GM21390 (cell line): ENCODE data around the gene PIGL.
A peak's percentile ranks its signal among the peaks of the same experiment; 100 is the strongest.
"Not testable (repeated sequence)": the region's sequence is repeated elsewhere in the genome, so short reads cannot be mapped to it uniquely, and the experiment has no call there.

Source experiments
- ATAC-seq: cut with Tn5 transposase; IDR thresholded peaks from one replicate; pipeline ENCODE4 v1.9.1; 2021; ENCODE audit not compliant: unreplicated experiment

The PIGL gene

GRCh38 chr17:16217002-16217635, at the start of gene PIGL:
Gene PIGL (plus strand): TSS chr17:16217210. CDS start chr17:16217227, 17 bp downstream.
- ATAC-seq: peak; percentile 52

DNA sequence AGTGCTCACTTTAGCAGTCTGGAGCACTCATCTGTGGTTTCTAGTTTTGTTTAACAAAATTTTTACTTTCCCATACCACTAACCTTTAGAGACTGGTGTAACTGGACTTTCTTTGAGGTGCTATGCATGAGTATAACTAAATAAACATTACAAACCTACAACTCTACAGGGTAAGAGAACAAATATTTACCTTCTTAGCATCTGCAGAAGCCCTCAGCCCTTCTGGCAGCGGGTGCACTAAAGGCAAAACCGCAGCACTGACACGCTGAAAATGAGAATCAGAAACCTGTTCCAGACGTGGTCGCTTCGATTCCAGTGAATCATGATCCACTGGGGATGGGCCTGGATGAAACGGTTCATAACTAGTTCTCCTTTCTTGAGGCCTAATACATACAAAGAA, 45.4 kb upstream of the PIGL start:
- no peak for ATAC-seq

DNA sequence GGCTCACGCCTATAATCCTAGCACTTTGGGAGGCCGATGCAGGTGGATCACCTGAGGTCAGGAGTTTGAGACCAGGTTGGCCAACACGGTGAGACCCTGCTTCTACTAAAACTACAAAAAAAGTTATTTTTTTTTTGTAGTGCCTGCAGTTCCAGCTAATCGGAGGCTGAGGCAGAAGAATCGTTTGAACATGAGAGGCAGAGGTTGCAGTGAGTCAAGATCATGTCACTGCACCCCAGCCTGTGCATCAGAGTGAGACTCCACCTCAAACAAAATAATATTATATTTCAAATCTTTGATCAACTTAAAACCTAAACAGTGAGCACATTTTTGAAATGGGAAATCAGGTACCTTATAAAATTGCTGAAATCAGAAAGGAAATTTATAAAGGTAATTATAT, 38.2 kb upstream of the PIGL start:
- no peak for ATAC-seq

DNA sequence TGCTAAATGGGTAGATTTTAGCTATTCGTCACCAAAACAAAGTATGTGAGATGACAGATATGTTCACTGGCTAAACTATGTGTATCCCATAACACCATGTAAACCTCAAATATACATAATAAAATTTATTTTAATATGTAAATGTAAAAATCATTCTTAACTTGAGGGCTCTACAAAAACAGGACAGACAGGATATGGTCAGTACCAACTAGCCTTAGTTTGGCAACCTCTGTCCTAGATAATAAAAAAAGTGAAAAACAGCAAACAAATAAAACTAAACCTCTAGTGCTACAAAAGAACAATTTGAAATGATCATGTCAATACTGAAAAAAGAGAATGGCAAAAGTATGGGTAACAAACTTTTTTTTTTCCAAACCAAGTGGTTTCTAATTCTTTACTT, 35.4 kb upstream of the PIGL start:
- no peak for ATAC-seq

GRCh38 chr17:16187642-16188041, 29.4 kb upstream of the PIGL start:
- no peak for ATAC-seq

- no peak for ATAC-seq
Observed at GRCh38 chr17:16189791-16190348, 27.1 kb upstream of the PIGL start.

- ATAC-seq: no peak
Observed at GRCh38 chr17:16190703-16191360, 26.2 kb upstream of the PIGL start.

- no peak for ATAC-seq
Observed at GRCh38 chr17:16191604-16192003, 25.4 kb upstream of the PIGL start.

GRCh38 chr17:16194307-16194835, 22.6 kb upstream of the PIGL start:
- ATAC-seq: not testable (repeated sequence)

GRCh38 chr17:16197276-16197675, 19.7 kb upstream of the PIGL start:
- no peak for ATAC-seq

DNA sequence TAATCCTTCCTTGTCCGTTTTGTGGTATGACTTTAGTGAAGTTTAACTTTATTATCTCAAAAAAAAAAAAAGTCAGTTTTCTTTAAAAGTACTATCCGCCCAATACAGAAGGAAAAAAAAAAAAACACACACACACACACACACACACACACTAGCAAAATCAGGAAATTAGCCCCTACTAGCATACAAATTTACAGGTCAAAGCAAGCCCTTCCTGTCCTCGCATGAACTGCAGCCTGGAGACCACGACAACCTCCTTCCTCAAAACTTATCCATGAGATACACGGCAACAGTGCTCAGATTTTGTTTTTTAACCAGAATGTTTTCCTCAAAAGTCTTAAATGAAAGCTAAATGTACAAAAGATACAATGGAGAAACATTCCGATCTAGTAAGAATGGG, 17.9 kb upstream of the PIGL start:
- ATAC-seq: no peak

GRCh38 chr17:16201693-16202131, 15.3 kb upstream of the PIGL start:
- ATAC-seq: not testable (repeated sequence)

GRCh38 chr17:16202554-16203500, 14.2 kb upstream of the PIGL start:
- not testable (repeated sequence) for ATAC-seq

DNA sequence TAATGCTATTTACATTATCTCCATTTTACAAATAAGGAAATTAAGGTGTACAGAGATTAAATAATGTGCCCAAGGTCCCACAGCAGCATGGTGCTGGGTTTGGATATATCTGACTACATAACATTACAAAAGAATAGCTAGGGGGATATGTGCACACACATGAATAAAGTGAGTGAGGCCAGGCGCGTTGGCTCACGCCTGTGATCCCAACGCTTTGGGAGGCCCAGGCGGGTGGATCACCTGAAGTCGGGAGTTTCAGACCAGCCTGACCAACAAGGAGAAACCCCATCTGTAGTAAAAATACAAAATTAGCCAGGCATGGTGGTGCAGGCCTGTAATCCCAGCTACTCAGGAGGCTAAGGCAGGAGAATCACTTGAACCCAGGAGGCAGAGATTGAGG, 12.2 kb upstream of the PIGL start:
- ATAC-seq: not testable (repeated sequence)

- no peak for ATAC-seq
Observed at GRCh38 chr17:16211590-16211989, 5.4 kb upstream of the PIGL start.

GRCh38 chr17:16212793-16213192, 4.2 kb upstream of the PIGL start:
- no peak for ATAC-seq

- no peak for ATAC-seq
Observed at GRCh38 chr17:16214190-16215001, 2.6 kb upstream of the PIGL start.

DNA sequence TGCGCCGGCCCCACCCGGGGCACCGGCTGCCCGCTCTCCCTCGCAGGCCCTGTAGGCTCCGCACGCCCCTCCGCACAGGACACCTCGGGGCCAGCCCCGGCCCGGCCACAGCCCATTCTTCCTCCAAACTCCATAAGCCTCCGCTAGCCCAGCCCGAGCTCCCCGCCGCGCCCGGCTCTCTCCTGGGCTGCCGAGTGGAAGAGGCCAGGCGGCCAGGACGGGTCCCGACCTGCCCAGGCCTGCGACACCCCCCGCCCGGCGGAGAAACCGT, 2.1 kb upstream of the PIGL start:
- ATAC-seq: peak; percentile 36

DNA sequence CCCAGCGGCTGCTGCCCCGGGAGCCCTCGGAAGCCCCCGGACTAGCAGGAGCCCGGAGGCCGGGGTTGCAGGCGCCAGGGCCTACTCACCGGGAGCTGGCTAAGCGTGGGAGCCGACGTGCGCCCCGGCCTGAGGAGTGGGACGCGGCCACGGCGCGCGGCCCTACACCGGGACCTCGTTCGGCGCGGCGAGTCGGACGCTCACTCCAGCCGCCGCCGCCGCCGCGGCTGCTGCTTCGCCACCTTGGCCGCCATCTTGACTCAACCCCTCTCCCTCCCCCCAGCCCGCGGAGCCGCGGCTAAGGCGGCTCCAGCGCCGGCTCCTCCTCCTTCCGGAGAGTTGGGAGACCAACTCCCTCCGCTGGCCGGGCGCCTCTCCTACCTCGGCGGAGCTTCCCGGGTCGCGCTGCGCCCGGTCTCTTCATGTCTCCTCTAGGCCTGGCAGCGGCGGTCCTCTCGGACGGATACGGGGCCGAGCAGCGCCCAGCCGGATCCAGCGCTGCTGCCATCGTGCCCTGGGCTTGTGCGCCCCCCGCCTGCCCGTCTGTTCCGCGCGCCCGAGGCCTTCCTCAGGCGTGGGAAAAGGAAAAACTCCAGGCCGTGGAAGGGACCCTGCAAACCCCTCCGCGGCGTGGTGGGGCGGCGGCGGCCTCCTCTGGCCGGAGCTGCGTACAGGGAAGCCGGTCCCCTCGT, 1.6 kb upstream of the PIGL start, which contains the start of gene NCOR1:
Gene NCOR1 (minus strand): TSS at position 262 of the 692 bp plus-strand sequence. CDS start 20,965 bp downstream, outside the sequence.
- ATAC-seq: peak; percentile 71

- ATAC-seq: peak; percentile 2
Observed at GRCh38 chr17:16215965-16216316, 1.1 kb upstream of the PIGL start.
